ENCODE data around the gene RTN4RL2. TPM values are rescaled to one million over a fixed set of nuclear protein-coding genes. Genes with fewer than 3 reads are reported as not detected.

The RTN4RL2 gene
- total RNA-seq, 4 donors from 2014 or later: 0.48 TPM; not detected in 3

GRCh38 chr11:57459164-57460021, 935 bp upstream of the RTN4RL2 start:
- Histone ChIP-seq H3K27me3 (peaks cover 52% of the 10 kb centered on the region), H3K4me1 (peaks cover 27 to 42% (median 36%) of the 10 kb centered on the region in 4 donors), H3K27ac (no peak overlapping the region), H3K9me3 (no peaks in the 10 kb centered on the region), H3K36me3 (no peaks in the 10 kb centered on the region), H3K4me3 (peak overlapping the region in 3 of 4 donors; percentile 14 to 51 (median 36))
- no peak for TF ChIP-seq EP300 (IDR thresholded peaks at IDR 0.05; ENCODE audit: low read depth)
- TF ChIP-seq CTCF (IDR thresholded peaks at IDR 0.05): no peak
- no peak for TF ChIP-seq POLR2A (IDR thresholded peaks at IDR 0.05)
- no peak for TF ChIP-seq POLR2AphosphoS5 (IDR thresholded peaks at IDR 0.05)
- intact Hi-C loops (cut with DNase I; ENCODE audit: low total_unique reads) (no loop called here), in situ Hi-C loops (cut with MboI; ENCODE audit: low pct_ligation_motif_present in 1 of 4, low pct_unique_long_range_greater_than_20kb in 1 of 4, low sequenced_read_pairs in 3 of 4) (loop anchor here in 2 of 4 donors (10.0 to 25.0 kb wide), 3 partner anchors 65 to 1053 kb away; partner anchors contain the start of genes YPEL4 (in 2 of the 2) and OR5B21 (in 1 of the 2))
- 0 to 1% methylated on average over 7 to 61 of the region's 62 CpGs for WGBS, 2 donors (ENCODE audit: low coverage in 1 of 2)
- DNase-seq: no peak

- H3K4me1 ChIP-seq: peaks cover 27 to 42% (median 36%) of the 10 kb centered on the region in 4 donors
- in situ Hi-C loops (cut with MboI; ENCODE audit: low pct_ligation_motif_present in 1 of 4, low pct_unique_long_range_greater_than_20kb in 1 of 4, low sequenced_read_pairs in 3 of 4) (loop anchor here in 2 of 4 donors (25.0 kb wide), 2 partner anchors 176 to 1051 kb away; partner anchors contain the start of genes YPEL4 (in 2 of the 2) and OR5B21 (in 1 of the 2)), intact Hi-C loops (cut with DNase I; ENCODE audit: low total_unique reads) (no loop called here)
- DNase-seq: no peak
- no peaks in the 10 kb centered on the region for H3K9me3 ChIP-seq
- TF ChIP-seq POLR2AphosphoS5 (IDR thresholded peaks at IDR 0.05) (no peak), POLR2A (IDR thresholded peaks at IDR 0.05) (no peak), EP300 (IDR thresholded peaks at IDR 0.05; ENCODE audit: low read depth) (no peak), CTCF (IDR thresholded peaks at IDR 0.05) (no peak)
- peak overlapping the region in 3 of 4 donors; percentile 21 to 51 (median 36) for H3K4me3 ChIP-seq
- H3K36me3 ChIP-seq: no peaks in the 10 kb centered on the region
- H3K27me3 ChIP-seq: peaks cover 52% of the 10 kb centered on the region
- 9 to 50% methylated on average over 3 to 48 of the region's 50 CpGs for WGBS, 2 donors (ENCODE audit: low coverage in 1 of 2)
- H3K27ac ChIP-seq: no peak overlapping the region
Observed at GRCh38 chr11:57460758-57461749, 726 bp downstream of the RTN4RL2 start.

- no peak overlapping the region for H3K4me3 ChIP-seq
- TF ChIP-seq CTCF (IDR thresholded peaks at IDR 0.05) (no peak), POLR2A (IDR thresholded peaks at IDR 0.05) (no peak), EP300 (IDR thresholded peaks at IDR 0.05; ENCODE audit: low read depth) (no peak), POLR2AphosphoS5 (IDR thresholded peaks at IDR 0.05) (no peak)
- H3K9me3 ChIP-seq: no peaks in the 10 kb centered on the region
- H3K27me3 ChIP-seq: peaks cover 50% of the 10 kb centered on the region
- H3K4me1 ChIP-seq: peaks cover 27 to 41% (median 35%) of the 10 kb centered on the region in 4 donors
- intact Hi-C loops (cut with DNase I; ENCODE audit: low total_unique reads): no loop called here
- no peak overlapping the region for H3K27ac ChIP-seq
- in situ Hi-C loops (cut with MboI; ENCODE audit: low pct_ligation_motif_present in 1 of 4, low pct_unique_long_range_greater_than_20kb in 1 of 4, low sequenced_read_pairs in 3 of 4): loop anchor here in 2 of 4 donors (25.0 kb wide), 2 partner anchors 175 to 1050 kb away; partner anchors contain the start of genes YPEL4 (in 2 of the 2) and OR5B21 (in 1 of the 2)
- WGBS, 2 donors (ENCODE audit: low coverage in 1 of 2): 58 to 72% methylated on average over 8 to 16 of the region's 16 CpGs
- no peaks in the 10 kb centered on the region for H3K36me3 ChIP-seq
- no peak for DNase-seq
Observed at GRCh38 chr11:57461841-57462489, 1.6 kb downstream of the RTN4RL2 start.
